ENCODE data around the gene OTX1.
A peak's percentile ranks its signal among the peaks of the same experiment; 100 is the strongest.

Gene OTX1

GRCh38 chr2:63047321-63048279 is 3.0 kb upstream of the OTX1 start:
- no peak for DNase-seq (ENCODE audit: low spot score)

- no peak for DNase-seq (ENCODE audit: low spot score)
Measured at GRCh38 chr2:63048367-63049171, 2.1 kb upstream of the OTX1 start.

GRCh38 chr2:63049211-63049969 is 1.2 kb upstream of the OTX1 start:
- DNase-seq (ENCODE audit: low spot score): no peak

- peak; percentile 22 for DNase-seq (ENCODE audit: low spot score)
Measured at GRCh38 chr2:63049970-63050333, 678 bp upstream of the OTX1 start.

- no peak for DNase-seq (ENCODE audit: low spot score)
Measured at GRCh38 chr2:63051042-63051794, 588 bp downstream of the OTX1 start.

GRCh38 chr2:63051795-63052333 is 1.2 kb downstream of the OTX1 start:
- DNase-seq (ENCODE audit: low spot score): no peak

GRCh38 chr2:63052411-63053080 is 1.9 kb downstream of the OTX1 start:
- DNase-seq (ENCODE audit: low spot score): no peak

- no peak for DNase-seq (ENCODE audit: low spot score)
Measured at GRCh38 chr2:63053081-63053888, 2.7 kb downstream of the OTX1 start.

- no peak for DNase-seq (ENCODE audit: low spot score)
Measured at GRCh38 chr2:63053889-63054602, 3.4 kb downstream of the OTX1 start.

GRCh38 chr2:63054841-63055225 is 4.2 kb downstream of the OTX1 start:
- DNase-seq (ENCODE audit: low spot score): no peak

GRCh38 chr2:63055226-63056106 is 4.8 kb downstream of the OTX1 start:
- no peak for DNase-seq (ENCODE audit: low spot score)

GRCh38 chr2:63056107-63057050 is 5.7 kb downstream of the OTX1 start:
- DNase-seq (ENCODE audit: low spot score): no peak

GRCh38 chr2:63057249-63058143 is 6.9 kb downstream of the OTX1 start:
- DNase-seq (ENCODE audit: low spot score): no peak

- DNase-seq (ENCODE audit: low spot score): peak; percentile 25
Measured at GRCh38 chr2:63058144-63058920, 7.7 kb downstream of the OTX1 start.

All from AG08395 (cell line).